ENCODE results near the gene CHCHD1. TPM values are rescaled to one million over a fixed set of nuclear protein-coding genes. Genes with fewer than 3 reads are reported as not detected.

The CHCHD1 gene
- polyA plus RNA-seq, 3 donors = 15.0 to 85.0 (median 72.3) TPM

- Histone ChIP-seq H3K79me2 (ENCODE audit: insufficient read depth, low read length) (peaks cover 86% of the 10 kb centered on the region), H3K27me3 (ENCODE audit: control insufficient read depth in 2 of 2, insufficient read depth in 2 of 2, low read length in 2 of 2) (no peaks in the 10 kb centered on the region), H3K4me1 (ENCODE audit: control insufficient read depth in 1 of 2, insufficient read depth in 2 of 2, low read length in 2 of 2) (peaks cover 27 to 31% of the 10 kb centered on the region in 2 donors), H2AFZ (ENCODE audit: insufficient read depth, low read depth, low read length, poor library complexity, severe bottlenecking) (peak overlapping the region; percentile 94), H3K9me3 (replicated peaks in 1 of 2; ENCODE audit: control insufficient read depth in 1 of 2, insufficient read depth in 1 of 2, low read length in 2 of 2) (no peaks in the 10 kb centered on the region), H3K4me2 (replicated peaks; ENCODE audit: extremely low read depth, low read length, poor library complexity, severe bottlenecking) (peak overlapping the region; percentile 85), H3K27ac (ENCODE audit: low read depth in 1 of 2, low read length in 2 of 2) (peak overlapping the region in 1 of 2 donors; percentile 89), H3K9ac (ENCODE audit: insufficient read depth, low read length, poor library complexity, severe bottlenecking) (peak overlapping the region; percentile 90), H3K36me3 (replicated peaks in 1 of 2; ENCODE audit: control insufficient read depth in 1 of 2, insufficient read depth in 2 of 2, low read length in 2 of 2) (peaks cover 18 to 28% of the 10 kb centered on the region in 2 donors), H3K4me3 (replicated peaks in 1 of 3; ENCODE audit: low read depth in 2 of 3, low read length in 3 of 3) (peak overlapping the region; percentile 84 to 89 (median 89)), H4K20me1 (ENCODE audit: insufficient read depth, low read length) (peaks cover 7% of the 10 kb centered on the region)
- Mint-ChIP-seq H3K27ac (peak overlapping the region in 4 of 7 donors; percentile 35 to 98 (median 98)), H3K9me3 (no peaks in the 10 kb centered on the region), H3K4me1 (peaks cover 25% of the 10 kb centered on the region), H3K36me3 (peaks cover 18 to 32% of the 10 kb centered on the region in 2 donors), H3K27me3 (ENCODE audit: low read depth in 3 of 3) (no peaks in the 10 kb centered on the region), H3K4me3 (peak overlapping the region; percentile 99)
- intact Hi-C loops (cut with micrococcal nuclease) = loop anchor here in 1 of 2 donors (5.0 kb wide), 1 partner anchor 39 kb away; the partner anchor contains the start of gene SEC24C
- no peak for DNase-seq
- WGBS (ENCODE audit: insufficient coverage) = 72% methylated on average over 6 of the region's 11 CpGs
- TF ChIP-seq, protein P1, sequence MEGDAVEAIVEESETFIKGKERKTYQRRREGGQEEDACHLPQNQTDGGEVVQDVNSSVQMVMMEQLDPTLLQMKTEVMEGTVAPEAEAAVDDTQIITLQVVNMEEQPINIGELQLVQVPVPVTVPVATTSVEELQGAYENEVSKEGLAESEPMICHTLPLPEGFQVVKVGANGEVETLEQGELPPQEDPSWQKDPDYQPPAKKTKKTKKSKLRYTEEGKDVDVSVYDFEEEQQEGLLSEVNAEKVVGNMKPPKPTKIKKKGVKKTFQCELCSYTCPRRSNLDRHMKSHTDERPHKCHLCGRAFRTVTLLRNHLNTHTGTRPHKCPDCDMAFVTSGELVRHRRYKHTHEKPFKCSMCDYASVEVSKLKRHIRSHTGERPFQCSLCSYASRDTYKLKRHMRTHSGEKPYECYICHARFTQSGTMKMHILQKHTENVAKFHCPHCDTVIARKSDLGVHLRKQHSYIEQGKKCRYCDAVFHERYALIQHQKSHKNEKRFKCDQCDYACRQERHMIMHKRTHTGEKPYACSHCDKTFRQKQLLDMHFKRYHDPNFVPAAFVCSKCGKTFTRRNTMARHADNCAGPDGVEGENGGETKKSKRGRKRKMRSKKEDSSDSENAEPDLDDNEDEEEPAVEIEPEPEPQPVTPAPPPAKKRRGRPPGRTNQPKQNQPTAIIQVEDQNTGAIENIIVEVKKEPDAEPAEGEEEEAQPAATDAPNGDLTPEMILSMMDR (IDR thresholded peaks at IDR 0.05) = no peak
Observed at GRCh38 chr10:73780966-73781365, 882 bp upstream of the CHCHD1 start.

- peak overlapping the region; percentile 99 for H3K4me3 Mint-ChIP-seq
- Histone ChIP-seq H3K27me3 (ENCODE audit: control insufficient read depth in 2 of 2, insufficient read depth in 2 of 2, low read length in 2 of 2) (no peaks in the 10 kb centered on the region), H2AFZ (ENCODE audit: insufficient read depth, low read depth, low read length, poor library complexity, severe bottlenecking) (peak overlapping the region; percentile 94), H3K4me3 (replicated peaks in 1 of 3; ENCODE audit: low read depth in 2 of 3, low read length in 3 of 3) (peak overlapping the region; percentile 84 to 89 (median 89)), H4K20me1 (ENCODE audit: insufficient read depth, low read length) (peaks cover 12% of the 10 kb centered on the region), H3K79me2 (ENCODE audit: insufficient read depth, low read length) (peaks cover 87% of the 10 kb centered on the region), H3K9ac (ENCODE audit: insufficient read depth, low read length, poor library complexity, severe bottlenecking) (peak overlapping the region; percentile 90), H3K27ac (ENCODE audit: low read depth in 1 of 2, low read length in 2 of 2) (peak overlapping the region; percentile 76 to 89), H3K36me3 (replicated peaks in 1 of 2; ENCODE audit: control insufficient read depth in 1 of 2, insufficient read depth in 2 of 2, low read length in 2 of 2) (peaks cover 14 to 28% of the 10 kb centered on the region in 2 donors), H3K4me2 (replicated peaks; ENCODE audit: extremely low read depth, low read length, poor library complexity, severe bottlenecking) (peak overlapping the region; percentile 85), H3K9me3 (replicated peaks in 1 of 2; ENCODE audit: control insufficient read depth in 1 of 2, insufficient read depth in 1 of 2, low read length in 2 of 2) (no peaks in the 10 kb centered on the region), H3K4me1 (ENCODE audit: control insufficient read depth in 1 of 2, insufficient read depth in 2 of 2, low read length in 2 of 2) (peaks cover 32 to 36% of the 10 kb centered on the region in 2 donors)
- no peak for DNase-seq
- peak overlapping the region; percentile 94 to 98 (median 97) for H3K27ac Mint-ChIP-seq
- H3K27me3 Mint-ChIP-seq (ENCODE audit: low read depth in 3 of 3) = no peaks in the 10 kb centered on the region
- TF ChIP-seq, protein P1 (IDR thresholded peaks at IDR 0.05) = no peak
- H3K36me3 Mint-ChIP-seq = peaks cover 17 to 27% of the 10 kb centered on the region in 2 donors
- intact Hi-C loops (cut with micrococcal nuclease) = loop anchor here in 1 of 2 donors (5.0 kb wide), 1 partner anchor 39 kb away; the partner anchor contains the start of gene SEC24C
- H3K4me1 Mint-ChIP-seq = peaks cover 30% of the 10 kb centered on the region
- peaks cover 0 to 2% (median 0%) of the 10 kb centered on the region in 7 donors for H3K9me3 Mint-ChIP-seq
- 2% methylated on average over 11 of the region's 14 CpGs for WGBS (ENCODE audit: insufficient coverage)
Observed at GRCh38 chr10:73781548-73781878, 335 bp upstream of the CHCHD1 start.
